Fibroblast of lung (primary cell): ENCODE data around the gene TGFB3. TPM values are rescaled to one million over a fixed set of nuclear protein-coding genes. Genes with fewer than 3 reads are reported as not detected.

Experiments
- DNase-seq, 2 donors: peaks; one replicate each; pipeline versions ENCODE4 v3.0.0 to v3.0.0-alpha.2; 2010; ENCODE audit warnings: low read depth in 2 of 2
- H2AFZ ChIP-seq: 2 replicates; pipeline ENCODE4 v1.5.1; 2012; ENCODE audit warnings: low read length, control low read depth, inconsistent platforms
- H3K27ac ChIP-seq: 2 replicates; pipeline ENCODE4 v1.5.1; 2011; ENCODE audit warnings: low read length, control low read depth; ENCODE audit not compliant: insufficient read depth
- H3K27me3 ChIP-seq: 2 replicates; pipeline ENCODE4 v1.5.1; 2011; ENCODE audit warnings: mild to moderate bottlenecking, low read length; ENCODE audit not compliant: control insufficient read depth, insufficient read depth
- H3K36me3 ChIP-seq: 2 replicates; pipeline ENCODE4 v1.5.1; 2011; ENCODE audit warnings: low read length; ENCODE audit not compliant: control insufficient read depth, insufficient read depth
- H3K4me1 ChIP-seq: 2 replicates; pipeline ENCODE4 v1.5.1; 2011; ENCODE audit warnings: low read length; ENCODE audit not compliant: control insufficient read depth, insufficient read depth; ENCODE audit errors: extremely low read depth
- H3K4me2 ChIP-seq: 2 replicates; pipeline ENCODE4 v1.5.1; 2011; ENCODE audit warnings: low read length, control low read depth; ENCODE audit not compliant: insufficient read depth; ENCODE audit errors: extremely low read depth
- H3K4me3 ChIP-seq, 4 experiments: fragments of 200-600 bp in 1 of 4; sonication (generic) in 1 of 4; replicated peaks in 1 of 4; 2 replicates each; pipeline ENCODE4 v1.5.1; 2011 to 2016; ENCODE audit warnings: low read length in 4 of 4, low read depth in 3 of 4, mild to moderate bottlenecking in 3 of 4, control low read depth in 2 of 4, inconsistent platforms in 1 of 4, mixed read lengths in 1 of 4; ENCODE audit not compliant: insufficient read depth in 1 of 4; ENCODE audit errors: control extremely low read depth in 1 of 4
- H3K79me2 ChIP-seq: 2 replicates; pipeline ENCODE4 v1.5.1; 2012; ENCODE audit warnings: mild to moderate bottlenecking, low read length, inconsistent platforms; ENCODE audit not compliant: control insufficient read depth, insufficient read depth
- H3K9ac ChIP-seq: 2 replicates; pipeline ENCODE4 v1.5.1; 2011; ENCODE audit warnings: mild to moderate bottlenecking, low read length, control low read depth; ENCODE audit not compliant: insufficient read depth
- H3K9me3 ChIP-seq: 2 replicates; pipeline ENCODE4 v1.5.1; 2012; ENCODE audit warnings: low read depth, low read length; ENCODE audit not compliant: control insufficient read depth, insufficient read depth
- H4K20me1 ChIP-seq: 2 replicates; pipeline ENCODE4 v1.5.1; 2011; ENCODE audit warnings: low read length; ENCODE audit not compliant: control insufficient read depth, insufficient read depth; ENCODE audit errors: extremely low read depth
- CTCF ChIP-seq, 2 donors: IDR thresholded peaks in 1 of 2; conservative IDR thresholded peaks in 1 of 2; 1 replicate in 1 of 2; 2 replicates in 1 of 2; pipeline ENCODE4 v1.5.1; 2011 to 2012; ENCODE audit warnings: low read length in 2 of 2, control low read depth in 1 of 2, inconsistent platforms in 1 of 2, low read depth in 1 of 2, mild to moderate bottlenecking in 1 of 2
- EZH2 ChIP-seq: IDR thresholded peaks from 2 replicates; pipeline ENCODE4 v1.5.1; 2012; ENCODE audit warnings: low read length, control low read depth, mild to moderate bottlenecking; ENCODE audit errors: missing control alignments
- polyA plus RNA-seq, 2 donors: library from polyadenylated mRNA; depleted of rRNA in 1 of 2; stranded (reverse) in 1 of 2; unstranded in 1 of 2; fragments of >200 nt; gene quantifications; 2 replicates each; pipeline ENCODE4 v1.2.1, GENCODE V29; 2011 to 2012; ENCODE audit warnings: missing spikeins in 1 of 2
- total RNA-seq: library from RNA; depleted of rRNA; stranded (reverse); fragments of >200 nt; gene quantifications from 2 replicates; pipeline ENCODE4 v1.2.1, GENCODE V29; 2014

The TGFB3 gene
- total and polyA plus RNA-seq, 2 donors (not counting 1 experiment from before 2014, with no cell fraction given): 5.9 to 30.8 TPM

GRCh38 chr14:75977582-75977943 lies 4.2 kb downstream of the TGFB3 start:
- Histone ChIP-seq H2AFZ (no peak overlapping the region), H3K79me2 (no peaks in the 10 kb centered on the region), H4K20me1 (no peaks in the 10 kb centered on the region), H3K4me3 (no peak overlapping the region), H3K27me3 (no peaks in the 10 kb centered on the region), H3K4me1 (peaks cover 22% of the 10 kb centered on the region), H3K36me3 (no peaks in the 10 kb centered on the region), H3K27ac (no peak overlapping the region), H3K9me3 (no peaks in the 10 kb centered on the region), H3K9ac (no peak overlapping the region), H3K4me2 (no peak overlapping the region)
- TF ChIP-seq CTCF (conservative IDR thresholded peaks at IDR 0.05 in 1 of 2, IDR thresholded peaks at IDR 0.05 in 1 of 2; ENCODE audit: low read depth in 1 of 2, low read length in 2 of 2): no peak
- TF ChIP-seq EZH2: no peak
- DNase-seq: no peak

DNA sequence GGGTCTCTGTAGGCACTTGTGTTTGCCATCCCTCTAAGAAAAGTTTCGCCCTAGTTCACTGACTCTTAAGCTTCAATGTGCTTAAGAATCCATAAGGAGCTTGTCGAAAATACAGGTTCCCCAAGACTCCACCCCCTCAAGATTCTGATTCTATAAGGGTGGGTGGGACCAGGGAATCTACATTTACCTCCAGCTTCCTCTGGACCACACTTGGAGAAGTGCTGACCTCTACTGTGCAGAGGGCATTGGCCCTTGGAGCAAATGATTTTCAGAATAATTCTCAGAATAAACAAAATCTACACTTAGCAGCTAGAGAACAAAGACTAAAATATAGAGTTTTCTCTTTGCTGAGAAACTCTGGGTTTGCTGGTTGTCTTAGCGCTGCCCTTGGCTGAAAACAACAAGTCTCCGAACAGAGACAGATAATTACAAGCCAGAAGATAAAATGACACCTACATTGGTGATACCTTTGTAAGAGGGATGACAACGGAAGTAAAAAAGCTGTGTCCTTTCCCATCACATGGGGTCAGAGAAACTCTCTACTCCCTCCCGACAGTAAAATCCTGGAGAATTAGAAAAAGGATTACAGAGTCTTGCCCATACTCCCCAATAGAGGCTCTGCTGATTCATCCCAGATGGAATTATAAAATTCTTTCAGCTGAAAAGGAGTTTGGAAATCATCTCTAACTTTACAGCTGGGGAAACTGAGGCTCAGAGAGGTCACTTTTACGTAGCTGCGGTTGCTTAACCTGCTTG lies 4.8 kb downstream of the TGFB3 start:
- TF ChIP-seq CTCF (conservative IDR thresholded peaks at IDR 0.05 in 1 of 2, IDR thresholded peaks at IDR 0.05 in 1 of 2; ENCODE audit: low read depth in 1 of 2, low read length in 2 of 2) (no peak), EZH2 (no peak)
- Histone ChIP-seq H3K9ac (no peak overlapping the region), H3K79me2 (no peaks in the 10 kb centered on the region), H4K20me1 (no peaks in the 10 kb centered on the region), H3K4me2 (no peak overlapping the region), H3K27me3 (no peaks in the 10 kb centered on the region), H3K9me3 (no peaks in the 10 kb centered on the region), H2AFZ (no peak overlapping the region), H3K4me3 (no peak overlapping the region), H3K4me1 (peaks cover 22% of the 10 kb centered on the region), H3K27ac (no peak overlapping the region), H3K36me3 (no peaks in the 10 kb centered on the region)
- no peak for DNase-seq

GRCh38 chr14:75972801-75973421 lies 8.9 kb downstream of the TGFB3 start:
- TF ChIP-seq CTCF (conservative IDR thresholded peaks at IDR 0.05 in 1 of 2, IDR thresholded peaks at IDR 0.05 in 1 of 2; ENCODE audit: low read depth in 1 of 2, low read length in 2 of 2) (no peak), EZH2 (no peak)
- Histone ChIP-seq H3K79me2 (no peaks in the 10 kb centered on the region), H3K4me2 (no peak overlapping the region), H3K27ac (no peak overlapping the region), H2AFZ (no peak overlapping the region), H3K4me3 (no peak overlapping the region), H3K9ac (no peak overlapping the region), H3K27me3 (no peaks in the 10 kb centered on the region), H3K36me3 (no peaks in the 10 kb centered on the region), H3K9me3 (no peaks in the 10 kb centered on the region), H4K20me1 (no peaks in the 10 kb centered on the region), H3K4me1 (peaks cover 2% of the 10 kb centered on the region)
- no peak for DNase-seq
